GM12878 (cell line): ENCODE data around the gene LZIC. TPM values are rescaled to one million over a fixed set of nuclear protein-coding genes. Genes with fewer than 3 reads are reported as not detected.

Experiments
- ATAC-seq: fragments of 200-7000 bp; cut with Tn5 transposase; 3 replicates; pipeline ENCODE4 v1.9.1; 2020; ENCODE audit warnings: mild to moderate bottlenecking, moderate library complexity
- BruUV-seq: library from RNA; stranded (reverse); fragments of 400-500 nt; replicated peaks from 2 replicates; lab custom pipeline; 2021; lab: Mats Ljungman, UMichigan
- CTCF ChIA-PET: fragments of 300-600 bp; sonication (Branson Sonifier 250); formaldehyde crosslinking; extraction: SDS; loops from one replicate; lab custom pipeline; 2021; ENCODE audit warnings: inconsistent platforms; lab: Yijun Ruan, JAX
- POLR2A ChIA-PET: fragments of 350-600 bp; formaldehyde crosslinking; extraction: SDS; loops from one replicate; lab custom pipeline; 2021; ENCODE audit warnings: inconsistent platforms; lab: Charles Lee
- RAD21 ChIA-PET: fragments of 300-600 bp; sonication (Branson Sonifier 250); formaldehyde crosslinking; loops from one replicate; lab custom pipeline; 2023; ENCODE audit warnings: antibody characterized with exemption; ENCODE audit not compliant: unreplicated experiment; lab: Charles Lee
- SMC1A ChIA-PET: fragments of 300-600 bp; sonication (Branson Sonifier 250); formaldehyde crosslinking; loops from one replicate; lab custom pipeline; 2023; ENCODE audit not compliant: unreplicated experiment, uncharacterized antibody; lab: Charles Lee
- DNase-seq: peaks from one replicate; pipeline ENCODE4 v3.0.0-alpha.2; 2011; ENCODE audit warnings: low read depth, low spot score
- FAIRE-seq: peaks from 3 replicates; lab custom pipeline; 2011; peaks lifted over from hg19 to GRCh38; lab: Jason Lieb, UNC
- H2AFZ ChIP-seq: 2 replicates; pipeline ENCODE4 v1.6.0; 2011; ENCODE audit warnings: low read depth, low read length, control low read depth; ENCODE audit not compliant: control insufficient read depth
- H3K27ac ChIP-seq: 2 replicates; pipeline ENCODE4 v1.5.1; 2011; ENCODE audit warnings: control low read depth; ENCODE audit not compliant: control insufficient read depth, insufficient read depth
- H3K27me3 ChIP-seq, 2 experiments: replicated peaks in 1 of 2; 2 replicates each; pipeline versions ENCODE4 v1.6.0 to v1.6.1; 2011; ENCODE audit warnings: low read length in 1 of 2; ENCODE audit not compliant: control insufficient read depth in 2 of 2, insufficient read depth in 2 of 2
- H3K36me3 ChIP-seq, 2 experiments: 2 replicates each; pipeline ENCODE4 v1.5.1; 2011; ENCODE audit warnings: low read length in 1 of 2; ENCODE audit not compliant: control insufficient read depth in 2 of 2, insufficient read depth in 2 of 2
- H3K4me1 ChIP-seq: 2 replicates; pipeline ENCODE4 v1.6.1; 2011; ENCODE audit warnings: mild to moderate bottlenecking, low read length, moderate library complexity, mixed read lengths; ENCODE audit not compliant: control insufficient read depth, insufficient read depth
- H3K4me2 ChIP-seq: 2 replicates; pipeline ENCODE4 v1.6.0; 2011; ENCODE audit warnings: control low read depth; ENCODE audit not compliant: control insufficient read depth, insufficient read depth
- H3K4me3 ChIP-seq: fragments of 200-600 bp; sonication (generic); 2 replicates; pipeline ENCODE4 v1.5.1; 2016
- H3K79me2 ChIP-seq: 2 replicates; pipeline ENCODE4 v1.6.0; 2011; ENCODE audit warnings: low read length; ENCODE audit not compliant: control insufficient read depth, insufficient read depth
- H3K9ac ChIP-seq: 2 replicates; pipeline ENCODE4 v1.8.0; 2011; ENCODE audit warnings: low read length, control low read depth, mixed read lengths; ENCODE audit not compliant: control insufficient read depth, insufficient read depth
- H3K9me3 ChIP-seq: replicated peaks from 3 replicates; pipeline ENCODE4 v1.5.1; 2011; ENCODE audit warnings: mild to moderate bottlenecking, low read length; ENCODE audit not compliant: control insufficient read depth, insufficient read depth
- H4K20me1 ChIP-seq: 2 replicates; pipeline ENCODE4 v1.6.0; 2011; ENCODE audit not compliant: control insufficient read depth, insufficient read depth
- CBX3 ChIP-seq: fragments of 200-600 bp; sonication (generic); IDR thresholded peaks from 2 replicates; pipeline ENCODE4 v1.6.1; 2016; ENCODE audit warnings: low read depth, borderline replicate concordance
- E2F8 ChIP-seq: fragments of 450-650 bp; IDR thresholded peaks from 2 replicates; pipeline ENCODE4 v1.6.1; 2018; ENCODE audit warnings: mild to moderate bottlenecking, low read depth, moderate library complexity; ENCODE audit not compliant: partially characterized antibody
- ESRRA ChIP-seq: IDR thresholded peaks from 2 replicates; pipeline ENCODE4 v1.6.1; 2012; ENCODE audit warnings: mild to moderate bottlenecking, low read length, improper control_type of control experiment
- HDAC6 ChIP-seq: fragments of 200-600 bp; sonication (generic); IDR thresholded peaks from one replicate; pipeline ENCODE4 v1.8.0; 2017; ENCODE audit warnings: antibody characterized with exemption; ENCODE audit not compliant: unreplicated experiment
- IKZF2 ChIP-seq, 2 experiments: fragments of 450-650 bp; IDR thresholded peaks; 2 replicates each; pipeline ENCODE4 v1.6.1; 2017; ENCODE audit warnings: mild to moderate bottlenecking in 2 of 2, moderate library complexity in 2 of 2
- KAT2A ChIP-seq: conservative IDR thresholded peaks from 2 replicates; pipeline ENCODE4 v1.6.1; 2011; ENCODE audit warnings: low read depth, low read length; ENCODE audit not compliant: control insufficient read depth
- KLF5 ChIP-seq: fragments of 450-650 bp; IDR thresholded peaks from 2 replicates; pipeline ENCODE4 v1.6.1; 2014; ENCODE audit warnings: mild to moderate bottlenecking; ENCODE audit not compliant: partially characterized antibody
- NFXL1 ChIP-seq: fragments of 450-650 bp; IDR thresholded peaks from 2 replicates; pipeline ENCODE4 v1.6.1; 2017; ENCODE audit warnings: antibody characterized with exemption, mild to moderate bottlenecking, borderline replicate concordance
- RELA ChIP-seq: fragments of 450-650 bp; IDR thresholded peaks from 2 replicates; pipeline ENCODE4 v1.8.0; 2014; ENCODE audit warnings: borderline replicate concordance; ENCODE audit not compliant: partially characterized antibody
- RUNX3 ChIP-seq: IDR thresholded peaks from 2 replicates; pipeline ENCODE4 v1.6.1; 2012; ENCODE audit warnings: low read length, inconsistent platforms
- SIX5 ChIP-seq: IDR thresholded peaks from 2 replicates; pipeline ENCODE4 v1.6.1; 2011; ENCODE audit warnings: mild to moderate bottlenecking, low read depth, low read length, moderate library complexity; ENCODE audit not compliant: severe bottlenecking
- SUPT20H ChIP-seq: IDR thresholded peaks from 2 replicates; pipeline ENCODE4 v1.6.1; 2011; ENCODE audit warnings: low read depth, mild to moderate bottlenecking, low read length, moderate library complexity, borderline replicate concordance; ENCODE audit not compliant: control insufficient read depth
- WRNIP1 ChIP-seq: IDR thresholded peaks from 2 replicates; pipeline ENCODE4 v1.6.1; 2011; ENCODE audit warnings: low read depth, low read length, improper control_type of control experiment, borderline replicate concordance
- YBX1 ChIP-seq: fragments of 450-650 bp; IDR thresholded peaks from 2 replicates; pipeline ENCODE4 v1.6.1; 2016; ENCODE audit warnings: antibody characterized with exemption
- ZBTB11 ChIP-seq: fragments of 450-650 bp; formaldehyde crosslinking; IDR thresholded peaks from 2 replicates; pipeline ENCODE4 v1.5.0; 2022; ENCODE audit warnings: mild to moderate bottlenecking, missing genetic modification characterization
- ZSCAN29 ChIP-seq: fragments of 450-650 bp; IDR thresholded peaks from 2 replicates; pipeline ENCODE4 v1.6.1; 2017; ENCODE audit warnings: mild to moderate bottlenecking, moderate library complexity
- WGBS: methylation state at CpG from one replicate; pipeline ENCODE4 v1.1.6; 2016; ENCODE audit warnings: low lambda C conversion rate; ENCODE audit not compliant: insufficient replicate concordance, insufficient coverage; ENCODE audit errors: missing lambda C conversion rate; 5-methylcytosine and 5-hydroxymethylcytosine counted together
- in situ Hi-C: fragments of 300-500 bp; cut with MboI; formaldehyde crosslinking; loops from 9 replicates; pipeline ENCODE4 v1.14.3; 2018; ENCODE audit warnings: mixed read lengths
- intact Hi-C: fragments of 100-400 bp; cut with micrococcal nuclease; formaldehyde crosslinking; loops from one replicate; pipeline ENCODE4 v1.14.2; 2022; ENCODE audit not compliant: unreplicated experiment
- polyA plus RNA-seq, 11 experiments: library from polyadenylated mRNA; depleted of rRNA in 4 of 11; unstranded in 6 of 11; stranded (reverse) in 5 of 11; fragments of >200 nt; fragmentation: Nextera tagmentation in 4 of 11; fragmentation: Illumina TruSeq in 1 of 11; extraction: Ambion mirVana in 4 of 11; extraction: Trizol in 1 of 11; gene quantifications; 1 replicate in 1 of 11; 2 replicates in 10 of 11; pipeline versions ENCODE4 v1.2.1 to v1.2.3, GENCODE V29; 2011 to 2016; ENCODE audit warnings: inconsistent platforms in 2 of 11, missing spikeins in 2 of 11, low read depth in 1 of 11
- total RNA-seq, 4 experiments: library from RNA; depleted of rRNA in 3 of 4; stranded (reverse); fragments of >200 nt in 3 of 4; fragmentation: Illumina TruSeq in 1 of 4; extraction: Trizol in 1 of 4; gene quantifications; 2 replicates each; pipeline versions ENCODE4 v1.2.1 to v1.2.3, GENCODE V29; 2013 to 2021
- TF ChIP-seq, protein P1 (sequence below): fragments of 450-650 bp; conservative IDR thresholded peaks from 2 replicates; pipeline ENCODE4 v1.6.1; 2017; ENCODE audit warnings: mild to moderate bottlenecking, moderate library complexity

The LZIC gene
- total and polyA plus RNA-seq, 10 of the 15 experiments (the other 5 are each of a cell fraction or from before 2014, with no cell fraction given): 7.3 to 30.3 (median 17.1) TPM

DNA sequence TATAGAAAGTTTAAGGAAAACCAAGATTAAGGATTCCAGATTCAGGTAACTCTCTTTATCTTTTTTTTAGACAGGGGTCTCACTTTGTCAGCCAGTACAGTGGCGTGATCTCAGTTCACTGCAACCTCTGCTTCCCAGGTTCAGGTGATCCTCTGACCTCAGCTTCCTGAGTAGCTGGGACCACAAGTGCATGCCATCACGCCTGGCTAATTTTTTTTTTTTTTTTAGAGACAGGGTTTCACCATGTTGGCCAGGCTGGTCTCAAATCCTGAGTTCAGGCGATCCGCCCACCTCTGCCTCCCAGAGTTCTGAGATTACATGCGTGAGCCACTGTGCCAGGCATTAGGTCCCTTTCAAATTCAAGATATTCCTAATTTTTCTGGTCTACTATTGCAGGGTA lies 15.9 kb downstream of the LZIC start:
- Histone ChIP-seq H4K20me1 (no peaks in the 10 kb centered on the region), H3K4me3 (no peak overlapping the region), H3K36me3 (peaks cover 0 to 8% of the 10 kb centered on the region in 2 experiments; a peak in 2 of 4 replicates), H3K27ac (no peak overlapping the region), H2AFZ (0 out of 2 replicates have a peak overlapping the region, but pooled peaks have one; percentile 1), H3K4me1 (peaks cover 9% of the 10 kb centered on the region), H3K4me2 (no peak overlapping the region; the same call in 1 of the 2 replicates), H3K27me3 (no peaks in the 10 kb centered on the region), H3K9me3 (no peaks in the 10 kb centered on the region), H3K79me2 (no peaks in the 10 kb centered on the region), H3K9ac (no peak overlapping the region)
- DNase-seq (no peak), FAIRE-seq (no peak), ATAC-seq (no peak; the same call in 2 of the 3 replicates)
- in situ Hi-C loops: no loop called here
- ChIA-PET RAD21 (no interaction called here), POLR2A (interaction anchor here (0.6 kb wide), 1 partner anchor 292 kb away, joined by 3 read pairs; no protein-coding TSS in a partner anchor), SMC1A (interaction anchor here (1.5 kb wide), 1 partner anchor 33 kb away, joined by 3 read pairs; no protein-coding TSS in a partner anchor), CTCF (interaction anchor here (0.6 kb wide), 1 partner anchor 11 kb away, joined by 3 read pairs; no protein-coding TSS in a partner anchor)
- whole genome bisulfite sequencing: 65% methylated on average over 5 of the region's 5 CpGs
- no TSS peak for BruUV-seq
- TF ChIP-seq, protein P1, sequence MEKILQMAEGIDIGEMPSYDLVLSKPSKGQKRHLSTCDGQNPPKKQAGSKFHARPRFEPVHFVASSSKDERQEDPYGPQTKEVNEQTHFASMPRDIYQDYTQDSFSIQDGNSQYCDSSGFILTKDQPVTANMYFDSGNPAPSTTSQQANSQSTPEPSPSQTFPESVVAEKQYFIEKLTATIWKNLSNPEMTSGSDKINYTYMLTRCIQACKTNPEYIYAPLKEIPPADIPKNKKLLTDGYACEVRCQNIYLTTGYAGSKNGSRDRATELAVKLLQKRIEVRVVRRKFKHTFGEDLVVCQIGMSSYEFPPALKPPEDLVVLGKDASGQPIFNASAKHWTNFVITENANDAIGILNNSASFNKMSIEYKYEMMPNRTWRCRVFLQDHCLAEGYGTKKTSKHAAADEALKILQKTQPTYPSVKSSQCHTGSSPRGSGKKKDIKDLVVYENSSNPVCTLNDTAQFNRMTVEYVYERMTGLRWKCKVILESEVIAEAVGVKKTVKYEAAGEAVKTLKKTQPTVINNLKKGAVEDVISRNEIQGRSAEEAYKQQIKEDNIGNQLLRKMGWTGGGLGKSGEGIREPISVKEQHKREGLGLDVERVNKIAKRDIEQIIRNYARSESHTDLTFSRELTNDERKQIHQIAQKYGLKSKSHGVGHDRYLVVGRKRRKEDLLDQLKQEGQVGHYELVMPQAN: no peak
- TF ChIP-seq SUPT20H (no peak), RELA (no peak), KAT2A (no peak), RUNX3 (peak; percentile 61), E2F8 (no peak), ESRRA (no peak), ZSCAN29 (no peak), ZBTB11 (CRISPR knock-in tag) (no peak), WRNIP1 (no peak), SIX5 (no peak), IKZF2 (IDR thresholded peaks at IDR 0.05) (0 out of 4 replicates have a peak, but pooled peaks of 1 of the 2 experiments have one; percentile 8), YBX1 (no peak), KLF5 (no peak), NFXL1 (no peak), HDAC6 (no peak), CBX3 (no peak)
- intact Hi-C loops: no loop called here
